Activated T-cell treated with anti-CD3 and anti-CD28 coated beads, Interleukin-2, amount 50 U/mL, for 72 hours (primary cell): Measurements from ENCODE around the gene LPP. TPM values are rescaled to one million over a fixed set of nuclear protein-coding genes. Genes with fewer than 3 reads are reported as not detected.
"Not testable (repeated sequence)": the region's sequence is repeated elsewhere in the genome, so short reads cannot be mapped to it uniquely, and the experiment has no call there.

Experiments
- ATAC-seq, 2 donors: fragments of 150-1000 bp; cut with Tn5 transposase; replicated peaks in 1 of 2; 2 replicates each; pipeline ENCODE4 v1.10.0; 2021; ENCODE audit warnings: moderate library complexity in 2 of 2, mild to moderate bottlenecking in 1 of 2
- DNase-seq, 2 donors: peaks; one replicate each; pipeline ENCODE4 v3.0.0; 2021 to 2022; ENCODE audit warnings: mixed read lengths in 1 of 2
- H3K27ac Mint-ChIP-seq: one replicate; pipeline ENCODE4 v1.8.0; 2022; ENCODE audit warnings: mild to moderate bottlenecking, moderate library complexity, mixed read lengths
- H3K27me3 Mint-ChIP-seq: one replicate; pipeline ENCODE4 v1.8.0; 2022; ENCODE audit warnings: low read depth, mixed read lengths
- H3K36me3 Mint-ChIP-seq, 2 donors: one replicate each; pipeline ENCODE4 v1.8.0; 2022; ENCODE audit warnings: mixed read lengths in 2 of 2, mild to moderate bottlenecking in 1 of 2; ENCODE audit not compliant: insufficient read depth in 2 of 2
- H3K4me1 Mint-ChIP-seq: one replicate; pipeline ENCODE4 v1.8.0; 2022; ENCODE audit warnings: low read depth, mixed read lengths
- H3K4me3 Mint-ChIP-seq, 2 donors: one replicate each; pipeline ENCODE4 v1.8.0; 2022; ENCODE audit warnings: mild to moderate bottlenecking in 2 of 2, mixed read lengths in 2 of 2, moderate library complexity in 2 of 2
- H3K9me3 Mint-ChIP-seq, 2 donors: one replicate each; pipeline ENCODE4 v1.8.0; 2022; ENCODE audit warnings: mixed read lengths in 2 of 2
- total RNA-seq, 2 donors: library from RNA; stranded (reverse); gene quantifications; one replicate each; pipeline ENCODE4 v1.2.3, GENCODE V29; 2022

LPP gene
- total RNA-seq, 2 donors from 2014 or later: 50.4 to 67.7 TPM

GRCh38 chr3:188689101-188689574, 535.2 kb downstream of the LPP start:
- H3K27me3 Mint-ChIP-seq: peaks cover 10% of the 10 kb centered on the region
- no peak overlapping the region for H3K4me3 Mint-ChIP-seq
- H3K36me3 Mint-ChIP-seq: peaks cover 0 to 2% of the 10 kb centered on the region in 2 donors
- ATAC-seq (peak in 1 of 2 donors; percentile 25), DNase-seq (no peak)
- H3K9me3 Mint-ChIP-seq: peaks cover 0 to 2% of the 10 kb centered on the region in 2 donors
- H3K4me1 Mint-ChIP-seq: peaks cover 36% of the 10 kb centered on the region
- no peak overlapping the region for H3K27ac Mint-ChIP-seq

GRCh38 chr3:188690064-188690463, 536.1 kb downstream of the LPP start:
- Mint-ChIP-seq H3K27me3 (peaks cover 10% of the 10 kb centered on the region), H3K27ac (no peak overlapping the region), H3K4me1 (peaks cover 36% of the 10 kb centered on the region), H3K9me3 (peaks cover 0 to 2% of the 10 kb centered on the region in 2 donors), H3K4me3 (no peak overlapping the region), H3K36me3 (peaks cover 0 to 2% of the 10 kb centered on the region in 2 donors)
- no peak for ATAC-seq
- no peak for DNase-seq

- Mint-ChIP-seq H3K27me3 (peaks cover 10% of the 10 kb centered on the region), H3K27ac (no peak overlapping the region), H3K4me1 (peaks cover 36% of the 10 kb centered on the region), H3K9me3 (no peaks in the 10 kb centered on the region), H3K36me3 (peaks cover 0 to 2% of the 10 kb centered on the region in 2 donors), H3K4me3 (no peak overlapping the region)
- ATAC-seq: no peak
- DNase-seq: no peak
Observed at GRCh38 chr3:188691004-188691403, 537.0 kb downstream of the LPP start.

GRCh38 chr3:188691665-188692064, 537.7 kb downstream of the LPP start:
- H3K36me3 Mint-ChIP-seq: peaks cover 0 to 2% of the 10 kb centered on the region in 2 donors
- DNase-seq (no peak), ATAC-seq (no peak)
- no peak overlapping the region for H3K4me3 Mint-ChIP-seq
- H3K27ac Mint-ChIP-seq: no peak overlapping the region
- H3K4me1 Mint-ChIP-seq: peaks cover 32% of the 10 kb centered on the region
- no peaks in the 10 kb centered on the region for H3K9me3 Mint-ChIP-seq
- peaks cover 10% of the 10 kb centered on the region for H3K27me3 Mint-ChIP-seq

- no peak overlapping the region for H3K4me3 Mint-ChIP-seq
- H3K27ac Mint-ChIP-seq: no peak overlapping the region
- peaks cover 0 to 2% of the 10 kb centered on the region in 2 donors for H3K36me3 Mint-ChIP-seq
- DNase-seq (no peak), ATAC-seq (no peak)
- H3K9me3 Mint-ChIP-seq: no peaks in the 10 kb centered on the region
- peaks cover 31% of the 10 kb centered on the region for H3K4me1 Mint-ChIP-seq
- peaks cover 10% of the 10 kb centered on the region for H3K27me3 Mint-ChIP-seq
Observed at GRCh38 chr3:188692700-188693099, 538.7 kb downstream of the LPP start.

- Mint-ChIP-seq H3K4me3 (no peak overlapping the region), H3K9me3 (no peaks in the 10 kb centered on the region), H3K4me1 (peaks cover 26% of the 10 kb centered on the region), H3K27me3 (peaks cover 11% of the 10 kb centered on the region), H3K36me3 (no peaks in the 10 kb centered on the region), H3K27ac (no peak overlapping the region)
- ATAC-seq (no peak), DNase-seq (no peak)
Observed at GRCh38 chr3:188693435-188693834, 539.5 kb downstream of the LPP start.

GRCh38 chr3:188695241-188695640, 541.3 kb downstream of the LPP start:
- Mint-ChIP-seq H3K9me3 (no peaks in the 10 kb centered on the region), H3K27ac (no peak overlapping the region), H3K27me3 (peaks cover 24% of the 10 kb centered on the region), H3K4me1 (peaks cover 26% of the 10 kb centered on the region), H3K36me3 (no peaks in the 10 kb centered on the region), H3K4me3 (no peak overlapping the region)
- ATAC-seq (no peak), DNase-seq (no peak)

GRCh38 chr3:188697127-188697526, 543.2 kb downstream of the LPP start:
- peak; percentile 40 to 53 for ATAC-seq
- DNase-seq: peak; percentile 36 to 43
- Mint-ChIP-seq H3K27me3 (peaks cover 24% of the 10 kb centered on the region), H3K36me3 (no peaks in the 10 kb centered on the region), H3K4me3 (peak overlapping the region in 1 of 2 donors; percentile 33), H3K27ac (no peak overlapping the region), H3K9me3 (no peaks in the 10 kb centered on the region), H3K4me1 (peaks cover 33% of the 10 kb centered on the region)

GRCh38 chr3:188698436-188698835, 544.5 kb downstream of the LPP start:
- Mint-ChIP-seq H3K4me1 (peaks cover 37% of the 10 kb centered on the region), H3K36me3 (no peaks in the 10 kb centered on the region), H3K4me3 (no peak overlapping the region), H3K27ac (no peak overlapping the region), H3K27me3 (peaks cover 28% of the 10 kb centered on the region), H3K9me3 (no peaks in the 10 kb centered on the region)
- ATAC-seq (no peak), DNase-seq (no peak)

- H3K27me3 Mint-ChIP-seq: peaks cover 28% of the 10 kb centered on the region
- peak; percentile 39 to 45 for DNase-seq
- H3K9me3 Mint-ChIP-seq: no peaks in the 10 kb centered on the region
- peaks cover 0 to 2% of the 10 kb centered on the region in 2 donors for H3K36me3 Mint-ChIP-seq
- peaks cover 44% of the 10 kb centered on the region for H3K4me1 Mint-ChIP-seq
- peak; percentile 90 to 92 for ATAC-seq
- H3K4me3 Mint-ChIP-seq: peak overlapping the region in 1 of 2 donors; percentile 23
- H3K27ac Mint-ChIP-seq: peak overlapping the region; percentile 25
Observed at GRCh38 chr3:188700501-188700900, 546.5 kb downstream of the LPP start.

- H3K4me1 Mint-ChIP-seq: peaks cover 44% of the 10 kb centered on the region
- no peaks in the 10 kb centered on the region for H3K9me3 Mint-ChIP-seq
- H3K36me3 Mint-ChIP-seq: peaks cover 0 to 2% of the 10 kb centered on the region in 2 donors
- peak overlapping the region; percentile 25 for H3K27ac Mint-ChIP-seq
- DNase-seq (no peak), ATAC-seq (peak; percentile 42 to 50)
- peak overlapping the region in 1 of 2 donors; percentile 23 for H3K4me3 Mint-ChIP-seq
- H3K27me3 Mint-ChIP-seq: peaks cover 28% of the 10 kb centered on the region
Observed at GRCh38 chr3:188700918-188701317, 547.0 kb downstream of the LPP start.

- Mint-ChIP-seq H3K9me3 (no peaks in the 10 kb centered on the region), H3K4me1 (peaks cover 44% of the 10 kb centered on the region), H3K4me3 (no peak overlapping the region), H3K27me3 (peaks cover 28% of the 10 kb centered on the region), H3K27ac (no peak overlapping the region), H3K36me3 (peaks cover 0 to 2% of the 10 kb centered on the region in 2 donors)
- ATAC-seq (no peak), DNase-seq (no peak)
Observed at GRCh38 chr3:188701485-188701969, 547.6 kb downstream of the LPP start.

GRCh38 chr3:188702028-188702427, 548.1 kb downstream of the LPP start:
- not testable (repeated sequence) for DNase-seq, H3K9me3 Mint-ChIP-seq, H3K36me3 Mint-ChIP-seq, H3K27ac Mint-ChIP-seq, ATAC-seq
- Mint-ChIP-seq H3K4me1 (peaks cover 40% of the 10 kb centered on the region), H3K4me3 (peak overlapping the region in 1 of 2 donors; percentile 27), H3K27me3 (peaks cover 28% of the 10 kb centered on the region)

GRCh38 chr3:188706176-188706575, 552.2 kb downstream of the LPP start:
- ATAC-seq (no peak), DNase-seq (no peak)
- Mint-ChIP-seq H3K36me3 (peaks cover 2 to 4% of the 10 kb centered on the region in 2 donors), H3K4me3 (no peak overlapping the region), H3K27me3 (peaks cover 13% of the 10 kb centered on the region), H3K27ac (no peak overlapping the region), H3K4me1 (peaks cover 27% of the 10 kb centered on the region), H3K9me3 (no peaks in the 10 kb centered on the region)
